Measurements from ENCODE around the gene DLEC1. TPM values are rescaled to one million over a fixed set of nuclear protein-coding genes. Genes with fewer than 3 reads are reported as not detected.

Gene DLEC1
- polyA plus RNA-seq, 1 experiment = 0.06 TPM

DNA sequence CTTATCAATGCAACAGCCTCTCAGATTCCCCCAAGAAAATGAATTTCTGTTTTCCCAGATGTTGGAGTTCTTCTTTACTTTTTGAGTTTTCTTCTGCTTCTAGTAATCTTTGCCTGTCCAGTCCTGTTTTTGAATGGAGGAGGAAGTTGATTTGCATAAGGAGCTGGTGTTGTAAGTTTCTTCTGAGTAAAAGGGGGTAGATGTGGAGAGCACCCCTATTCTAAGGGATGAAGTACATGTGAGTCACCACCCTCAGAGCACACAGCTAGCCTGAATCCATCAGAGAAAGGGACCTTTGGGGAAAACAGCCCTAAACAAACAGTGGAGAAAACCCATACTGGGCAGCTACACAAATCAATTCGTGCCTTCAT is 63.4 kb downstream of the DLEC1 start:
- Histone ChIP-seq H3K4me3 (ENCODE audit: low read depth, low read length) (no peak overlapping the region), H3K36me3 (ENCODE audit: control insufficient read depth, insufficient read depth, low read length) (no peaks in the 10 kb centered on the region), H3K27me3 (ENCODE audit: control insufficient read depth, insufficient read depth, low read length) (peaks cover 22% of the 10 kb centered on the region)
- no peak for DNase-seq (ENCODE audit: low read depth)
- POLR2A ChIA-PET = no interaction called here
- TF ChIP-seq CTCF (IDR thresholded peaks at IDR 0.05; ENCODE audit: insufficient read depth, low read depth, low read length) = no peak
- CTCF ChIA-PET = no interaction called here

DNA sequence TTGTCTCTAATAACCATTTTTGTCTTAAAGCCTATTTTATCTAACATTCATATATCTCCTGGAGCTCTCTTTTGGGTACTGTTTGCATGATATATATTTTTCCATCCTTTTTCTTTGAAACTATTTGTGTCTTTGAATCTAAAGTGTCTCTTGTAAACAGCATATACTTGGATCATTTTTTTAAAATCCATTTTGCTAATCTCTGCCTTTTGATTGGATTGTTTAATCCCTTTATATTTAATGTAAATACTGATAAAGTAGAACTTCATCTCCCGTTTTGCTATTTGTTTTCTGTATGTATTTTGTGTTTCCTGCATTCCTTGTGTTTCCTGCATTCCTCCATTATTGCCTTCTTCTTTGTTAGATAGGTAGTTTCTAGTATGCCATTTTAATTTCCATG is 66.5 kb downstream of the DLEC1 start:
- no peak for TF ChIP-seq CTCF (IDR thresholded peaks at IDR 0.05; ENCODE audit: insufficient read depth, low read depth, low read length)
- ChIA-PET POLR2A (no interaction called here), CTCF (no interaction called here)
- H3K4me3 ChIP-seq (ENCODE audit: low read depth, low read length) = no peak overlapping the region
- H3K27me3 ChIP-seq (ENCODE audit: control insufficient read depth, insufficient read depth, low read length) = peaks cover 8% of the 10 kb centered on the region
- H3K36me3 ChIP-seq (ENCODE audit: control insufficient read depth, insufficient read depth, low read length) = no peaks in the 10 kb centered on the region
- no peak for DNase-seq (ENCODE audit: low read depth)

DNA sequence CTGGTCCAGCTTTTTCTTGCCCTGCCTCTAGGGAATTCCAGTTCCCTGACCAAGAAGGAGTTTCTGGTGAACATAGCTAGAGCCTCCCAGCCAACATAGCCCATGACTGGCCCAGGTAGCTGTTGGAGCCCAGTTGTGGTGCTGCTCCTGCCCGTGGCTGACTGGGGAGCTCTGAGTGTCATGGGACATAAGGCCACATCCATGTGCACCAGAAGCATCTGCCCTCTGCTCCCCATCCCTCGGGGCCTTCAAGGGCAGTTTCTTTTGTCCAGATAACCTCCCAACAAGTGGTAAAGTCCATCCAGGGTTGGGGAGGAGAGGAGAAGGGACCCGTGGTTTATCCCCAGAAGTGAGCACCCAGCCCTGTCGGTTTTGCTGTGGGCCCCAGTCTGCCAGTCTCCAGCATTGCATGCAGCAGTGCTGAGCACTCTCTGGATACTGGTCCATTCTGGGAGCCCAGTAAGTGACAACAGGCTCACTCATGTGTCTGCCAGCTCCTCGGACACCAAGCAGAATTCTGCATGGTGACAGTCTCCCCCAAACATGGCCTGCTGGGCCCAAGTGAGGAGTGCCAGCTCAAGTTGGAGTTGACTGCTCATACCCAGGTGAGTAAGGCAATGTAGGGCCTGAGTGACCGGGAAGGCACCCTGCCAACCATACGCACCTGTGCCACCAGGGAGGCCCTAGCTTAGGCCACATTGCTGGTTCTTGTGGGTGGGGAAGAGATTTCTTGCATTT is 69.1 kb downstream of the DLEC1 start:
- ChIA-PET CTCF (interaction anchor here (0.5 to 2.7 kb wide), 4 partner anchors 10 to 273 kb away, joined by 3 to 13 read pairs (median 5); no protein-coding TSS in a partner anchor), POLR2A (no interaction called here)
- H3K27me3 ChIP-seq (ENCODE audit: control insufficient read depth, insufficient read depth, low read length) = peaks cover 1% of the 10 kb centered on the region
- DNase-seq (ENCODE audit: low read depth) = no peak
- no peak overlapping the region for H3K4me3 ChIP-seq (ENCODE audit: low read depth, low read length)
- no peaks in the 10 kb centered on the region for H3K36me3 ChIP-seq (ENCODE audit: control insufficient read depth, insufficient read depth, low read length)
- no peak for TF ChIP-seq CTCF (IDR thresholded peaks at IDR 0.05; ENCODE audit: insufficient read depth, low read depth, low read length)

- Histone ChIP-seq H3K27me3 (ENCODE audit: control insufficient read depth, insufficient read depth, low read length) (peaks cover 1% of the 10 kb centered on the region), H3K36me3 (ENCODE audit: control insufficient read depth, insufficient read depth, low read length) (no peaks in the 10 kb centered on the region), H3K4me3 (ENCODE audit: low read depth, low read length) (no peak overlapping the region)
- CTCF ChIA-PET = interaction anchor here (0.6 to 2.7 kb wide), 3 partner anchors 9 to 190 kb away, joined by 3 to 13 read pairs (median 7); no protein-coding TSS in a partner anchor
- POLR2A ChIA-PET = no interaction called here
- TF ChIP-seq CTCF (IDR thresholded peaks at IDR 0.05; ENCODE audit: insufficient read depth, low read depth, low read length) = no peak
- DNase-seq (ENCODE audit: low read depth) = no peak
These were observed 69.9 kb downstream of the DLEC1 start for GRCh38 chr3:38108649-38109579.

All from BJ (cell line).